ENCODE measurements around the gene APOE. TPM values are rescaled to one million over a fixed set of nuclear protein-coding genes. Genes with fewer than 3 reads are reported as not detected.
"Not testable (repeated sequence)": the region's sequence is repeated elsewhere in the genome, so short reads cannot be mapped to it uniquely, and the experiment has no call there.

Gene APOE
- total and polyA plus RNA-seq, 2 of the 13 experiments (the other 11 are each of a cell fraction or from before 2014, with no cell fraction given) = 1,328 to 1,470 TPM

- TF ChIP-seq MBD4 (IDR thresholded peaks at IDR 0.05; ENCODE audit: borderline replicate concordance, low read length) (no peak), ISL2 (CRISPR knock-in tag; IDR thresholded peaks at IDR 0.05) (peak; percentile 60; the same call in 1 of the 2 replicates), PRMT3 (CRISPR knock-in tag; IDR thresholded peaks at IDR 0.05; ENCODE audit: borderline replicate concordance, low read depth) (no peak)
- TF ChIP-seq, protein P1, sequence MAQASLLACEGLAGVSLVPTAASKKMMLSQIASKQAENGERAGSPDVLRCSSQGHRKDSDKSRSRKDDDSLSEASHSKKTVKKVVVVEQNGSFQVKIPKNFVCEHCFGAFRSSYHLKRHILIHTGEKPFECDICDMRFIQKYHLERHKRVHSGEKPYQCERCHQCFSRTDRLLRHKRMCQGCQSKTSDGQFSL (CRISPR knock-in tag; IDR thresholded peaks at IDR 0.05) = no peak
Observed at GRCh38 chr19:44912854-44913253, 7.3 kb downstream of the APOE start (continued).

- intact Hi-C loops (cut with micrococcal nuclease; ENCODE audit: unreplicated experiment); FAIRE-seq; DNase-seq (ENCODE audit: low spot score); H3K27me3 ChIP-seq (ENCODE audit: control insufficient read depth in 1 of 2, insufficient read depth in 2 of 2, low read length in 2 of 2); H3K36me3 ChIP-seq (replicated peaks in 1 of 2; ENCODE audit: control insufficient read depth in 1 of 2, insufficient read depth in 2 of 2, low read length in 2 of 2); H2AFZ ChIP-seq (ENCODE audit: low read length); H4K20me1 ChIP-seq (ENCODE audit: insufficient read depth, low read length); H3K9me3 ChIP-seq (ENCODE audit: low read length); BruUV-seq (replicated peaks); CTCF ChIA-PET (ENCODE audit: low intra/inter-chr PET ratio, low total read pairs); TF ChIP-seq FOXP1, SOX6 (IDR thresholded peaks at IDR 0.05): not testable (repeated sequence)
- under 1% methylated on average over 23 of the region's 23 CpGs for WGBS (ENCODE audit: low lambda C conversion rate)
- peaks cover 66% of the 10 kb centered on the region for H3K4me1 ChIP-seq (ENCODE audit: insufficient read depth, low read length)
- ATAC-seq = peak; percentile 5; the same call in 2 of the 3 replicates
- peak overlapping the region; percentile 74 for H3K4me2 ChIP-seq (ENCODE audit: low read depth, low read length)
- H3K4me3 ChIP-seq (replicated peaks in 1 of 3; ENCODE audit: insufficient read depth in 1 of 3, low read depth in 2 of 3, low read length in 3 of 3) = peak overlapping the region; percentile 53 to 77 (median 60)
- POLR2A ChIA-PET = interaction anchor here (0.6 to 14.7 kb wide), 15 partner anchors 9 to 62 kb away, joined by 3 to 317 read pairs (median 7); partner anchors contain the start of genes APOC2, APOE, CLPTM1 and TOMM40
- H3K27ac ChIP-seq (ENCODE audit: extremely low read length, insufficient read depth, low read length) = peak overlapping the region; percentile 88
- peak overlapping the region; percentile 84 for H3K9ac ChIP-seq (ENCODE audit: insufficient read depth, low read depth, low read length)
- in situ Hi-C loops (cut with HindIII; ENCODE audit: extremely low pct_ligation_motif_present, low pct_unique_long_range_greater_than_20kb) = loop anchor here (5.0 kb wide), 1 partner anchor 34 kb away; the partner anchor contains the start of gene APOC2
- peaks cover 19% of the 10 kb centered on the region for H3K79me2 ChIP-seq (ENCODE audit: insufficient read depth, low read length)
- TF ChIP-seq FOXP1 (CRISPR knock-in tag; IDR thresholded peaks at IDR 0.05) (peak; percentile 21; the same call in 1 of the 2 replicates), SOX6 (CRISPR knock-in tag; IDR thresholded peaks at IDR 0.05) (peak; percentile 66), NFE2L2 (IDR thresholded peaks at IDR 0.05; ENCODE audit: low read length) (peak; percentile 67; the same call in 1 of the 2 replicates), FOSL2 (CRISPR knock-in tag; IDR thresholded peaks at IDR 0.05) (0 out of 2 replicates have a peak, but pooled peaks have one; percentile 5)
- TF ChIP-seq, protein P2, sequence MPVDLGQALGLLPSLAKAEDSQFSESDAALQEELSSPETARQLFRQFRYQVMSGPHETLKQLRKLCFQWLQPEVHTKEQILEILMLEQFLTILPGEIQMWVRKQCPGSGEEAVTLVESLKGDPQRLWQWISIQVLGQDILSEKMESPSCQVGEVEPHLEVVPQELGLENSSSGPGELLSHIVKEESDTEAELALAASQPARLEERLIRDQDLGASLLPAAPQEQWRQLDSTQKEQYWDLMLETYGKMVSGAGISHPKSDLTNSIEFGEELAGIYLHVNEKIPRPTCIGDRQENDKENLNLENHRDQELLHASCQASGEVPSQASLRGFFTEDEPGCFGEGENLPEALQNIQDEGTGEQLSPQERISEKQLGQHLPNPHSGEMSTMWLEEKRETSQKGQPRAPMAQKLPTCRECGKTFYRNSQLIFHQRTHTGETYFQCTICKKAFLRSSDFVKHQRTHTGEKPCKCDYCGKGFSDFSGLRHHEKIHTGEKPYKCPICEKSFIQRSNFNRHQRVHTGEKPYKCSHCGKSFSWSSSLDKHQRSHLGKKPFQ (CRISPR knock-in tag; IDR thresholded peaks at IDR 0.05; ENCODE audit: insufficient replicate concordance) = peak; percentile 25
Observed at GRCh38 chr19:44913512-44914432, 8.2 kb downstream of the APOE start.

Measured in HepG2 (cell line).